Measurements from ENCODE around the gene FZR1.
"Not testable (repeated sequence)": the region's sequence is repeated elsewhere in the genome, so short reads cannot be mapped to it uniquely, and the experiment has no call there.

FZR1 gene

GRCh38 chr19:3516675-3517207 is 10.6 kb downstream of the FZR1 start:
- DNase-seq, result no peak

GRCh38 chr19:3517638-3518037 is 11.5 kb downstream of the FZR1 start:
- DNase-seq, result no peak

- no peak for DNase-seq
Observed at GRCh38 chr19:3518255-3518654, 12.1 kb downstream of the FZR1 start.

- DNase-seq, result no peak
Observed at GRCh38 chr19:3518659-3519058, 12.5 kb downstream of the FZR1 start.

- DNase-seq, result no peak
Observed at GRCh38 chr19:3519126-3519525, 13.0 kb downstream of the FZR1 start.

GRCh38 chr19:3520166-3521103 is 14.3 kb downstream of the FZR1 start:
- no peak for DNase-seq

GRCh38 chr19:3521104-3521445 is 15.0 kb downstream of the FZR1 start:
- no peak for DNase-seq

- no peak for DNase-seq
Observed at GRCh38 chr19:3522421-3523360, 16.6 kb downstream of the FZR1 start.

GRCh38 chr19:3523361-3524077 is 17.4 kb downstream of the FZR1 start:
- no peak for DNase-seq

- no peak for DNase-seq
Observed at GRCh38 chr19:3524078-3524842, 18.1 kb downstream of the FZR1 start.

- no peak for DNase-seq
Observed at GRCh38 chr19:3524904-3525451, 18.9 kb downstream of the FZR1 start.

- no peak for DNase-seq
Observed at GRCh38 chr19:3526507-3527237, 20.6 kb downstream of the FZR1 start.

- DNase-seq, result no peak
Observed at GRCh38 chr19:3527238-3527910, 21.3 kb downstream of the FZR1 start.

GRCh38 chr19:3528080-3528479 is 22.0 kb downstream of the FZR1 start:
- no peak for DNase-seq

GRCh38 chr19:3528539-3529211 is 22.6 kb downstream of the FZR1 start:
- DNase-seq, result no peak

- DNase-seq, result not testable (repeated sequence)
Observed at GRCh38 chr19:3529299-3529698, 23.2 kb downstream of the FZR1 start.

- DNase-seq, result no peak
Observed at GRCh38 chr19:3530389-3530788, 24.3 kb downstream of the FZR1 start.

- DNase-seq, result no peak
Observed at GRCh38 chr19:3531716-3532115, 25.6 kb downstream of the FZR1 start.

- no peak for DNase-seq
Observed at GRCh38 chr19:3532154-3532786, 26.2 kb downstream of the FZR1 start.
